ENCODE results near the gene MSX2. TPM values are rescaled to one million over a fixed set of nuclear protein-coding genes. Genes with fewer than 3 reads are reported as not detected.
"Not testable (repeated sequence)": the region's sequence is repeated elsewhere in the genome, so short reads cannot be mapped to it uniquely, and the experiment has no call there.

The MSX2 gene
- total RNA-seq, 2 experiments from 2014 or later = not detected

GRCh38 chr5:174759091-174759490, 34.7 kb downstream of the MSX2 start:
- DNase-seq (no peak), ATAC-seq (ENCODE audit: low read depth) (no peak)
- H3K4me3 Mint-ChIP-seq = no peak overlapping the region
- H3K27ac Mint-ChIP-seq = no peak overlapping the region
- POLR2A ChIA-PET = no interaction called here
- peaks cover 2% of the 10 kb centered on the region for H3K27me3 Mint-ChIP-seq
- H3K9me3 Mint-ChIP-seq = no peaks in the 10 kb centered on the region
- H3K36me3 Mint-ChIP-seq = no peaks in the 10 kb centered on the region
- H3K4me1 Mint-ChIP-seq = no peaks in the 10 kb centered on the region

GRCh38 chr5:174760721-174761120, 36.3 kb downstream of the MSX2 start:
- no peak for ATAC-seq (ENCODE audit: low read depth)
- DNase-seq = no peak
- no peak overlapping the region for H3K4me3 Mint-ChIP-seq
- H3K4me1 Mint-ChIP-seq = no peaks in the 10 kb centered on the region
- H3K27ac Mint-ChIP-seq = no peak overlapping the region
- POLR2A ChIA-PET = no interaction called here
- H3K36me3 Mint-ChIP-seq = no peaks in the 10 kb centered on the region
- no peaks in the 10 kb centered on the region for H3K27me3 Mint-ChIP-seq
- H3K9me3 Mint-ChIP-seq = no peaks in the 10 kb centered on the region

- H3K9me3 Mint-ChIP-seq; ATAC-seq (ENCODE audit: low read depth); H3K27me3 Mint-ChIP-seq; H3K36me3 Mint-ChIP-seq; H3K27ac Mint-ChIP-seq; DNase-seq; H3K4me3 Mint-ChIP-seq; H3K4me1 Mint-ChIP-seq; POLR2A ChIA-PET: not testable (repeated sequence)
Measured at GRCh38 chr5:174761341-174761740, 37.0 kb downstream of the MSX2 start.

- Mint-ChIP-seq H3K27me3 (no peaks in the 10 kb centered on the region), H3K9me3 (no peaks in the 10 kb centered on the region), H3K27ac (no peak overlapping the region), H3K36me3 (no peaks in the 10 kb centered on the region), H3K4me1 (no peaks in the 10 kb centered on the region), H3K4me3 (no peak overlapping the region)
- DNase-seq = no peak
- POLR2A ChIA-PET = no interaction called here
- no peak for ATAC-seq (ENCODE audit: low read depth)
Measured at GRCh38 chr5:174764309-174764708, 39.9 kb downstream of the MSX2 start.

GRCh38 chr5:174765540-174765939, 41.2 kb downstream of the MSX2 start:
- Mint-ChIP-seq H3K27ac (no peak overlapping the region), H3K36me3 (no peaks in the 10 kb centered on the region), H3K9me3 (no peaks in the 10 kb centered on the region), H3K4me3 (no peak overlapping the region), H3K27me3 (no peaks in the 10 kb centered on the region), H3K4me1 (no peaks in the 10 kb centered on the region)
- no peak for DNase-seq
- POLR2A ChIA-PET = no interaction called here
- ATAC-seq (ENCODE audit: low read depth) = no peak

GRCh38 chr5:174767670-174768069, 43.3 kb downstream of the MSX2 start:
- DNase-seq = no peak
- Mint-ChIP-seq H3K36me3 (no peaks in the 10 kb centered on the region), H3K9me3 (no peaks in the 10 kb centered on the region), H3K27ac (no peak overlapping the region), H3K27me3 (no peaks in the 10 kb centered on the region), H3K4me1 (no peaks in the 10 kb centered on the region), H3K4me3 (no peak overlapping the region)
- no peak for ATAC-seq (ENCODE audit: low read depth)
- POLR2A ChIA-PET = no interaction called here

- Mint-ChIP-seq H3K9me3 (no peaks in the 10 kb centered on the region), H3K4me1 (no peaks in the 10 kb centered on the region), H3K27ac (no peak overlapping the region), H3K4me3 (no peak overlapping the region), H3K36me3 (no peaks in the 10 kb centered on the region), H3K27me3 (no peaks in the 10 kb centered on the region)
- no peak for ATAC-seq (ENCODE audit: low read depth)
- POLR2A ChIA-PET = interaction anchor here (0.7 kb wide), 1 partner anchor 13 kb away, joined by 4 read pairs; no protein-coding TSS in a partner anchor
- no peak for DNase-seq
Measured at GRCh38 chr5:174769005-174769404, 44.6 kb downstream of the MSX2 start.

- DNase-seq (no peak), ATAC-seq (ENCODE audit: low read depth) (no peak)
- H3K27me3 Mint-ChIP-seq = no peaks in the 10 kb centered on the region
- no peaks in the 10 kb centered on the region for H3K9me3 Mint-ChIP-seq
- H3K4me3 Mint-ChIP-seq = no peak overlapping the region
- H3K4me1 Mint-ChIP-seq = no peaks in the 10 kb centered on the region
- H3K27ac Mint-ChIP-seq = no peak overlapping the region
- POLR2A ChIA-PET = no interaction called here
- H3K36me3 Mint-ChIP-seq = no peaks in the 10 kb centered on the region
Measured at GRCh38 chr5:174773371-174773770, 49.0 kb downstream of the MSX2 start.

- no peak for DNase-seq
- Mint-ChIP-seq H3K27me3 (no peaks in the 10 kb centered on the region), H3K36me3 (no peaks in the 10 kb centered on the region), H3K27ac (no peak overlapping the region), H3K4me3 (no peak overlapping the region), H3K9me3 (no peaks in the 10 kb centered on the region), H3K4me1 (no peaks in the 10 kb centered on the region)
- ATAC-seq (ENCODE audit: low read depth) = no peak
- POLR2A ChIA-PET = no interaction called here
Measured at GRCh38 chr5:174775081-174775480, 50.7 kb downstream of the MSX2 start.

GRCh38 chr5:174777111-174777510, 52.7 kb downstream of the MSX2 start:
- ATAC-seq (ENCODE audit: low read depth) (no peak), DNase-seq (no peak)
- H3K36me3 Mint-ChIP-seq = no peaks in the 10 kb centered on the region
- H3K27me3 Mint-ChIP-seq = no peaks in the 10 kb centered on the region
- no peak overlapping the region for H3K4me3 Mint-ChIP-seq
- H3K27ac Mint-ChIP-seq = no peak overlapping the region
- POLR2A ChIA-PET = no interaction called here
- no peaks in the 10 kb centered on the region for H3K4me1 Mint-ChIP-seq
- peaks cover 4% of the 10 kb centered on the region for H3K9me3 Mint-ChIP-seq

- Mint-ChIP-seq H3K4me1 (no peaks in the 10 kb centered on the region), H3K27ac (no peak overlapping the region), H3K36me3 (no peaks in the 10 kb centered on the region), H3K9me3 (peaks cover 4% of the 10 kb centered on the region), H3K4me3 (no peak overlapping the region), H3K27me3 (peaks cover 1% of the 10 kb centered on the region)
- POLR2A ChIA-PET = no interaction called here
- ATAC-seq (ENCODE audit: low read depth) (no peak), DNase-seq (no peak)
Measured at GRCh38 chr5:174777583-174777982, 53.2 kb downstream of the MSX2 start.

Small RNA genes within 50 kb of the gene (microRNA-seq; reads per million reads assigned to microRNA genes)
- gene MIR4634 = not detected

Measured in activated naive CD8-positive, alpha-beta T cell treated with anti-CD3 and anti-CD28 coated beads, Interleukin-2, amount 10 ng/mL, durations not matched to agents 7 days and 5 days (primary cell).